SU-DHL-6 (cell line): ENCODE measurements around the gene ANXA2.

Experiments used
- CTCF ChIP-seq: fragments of 200-600 bp; sonication (generic); IDR thresholded peaks from one replicate; pipeline ENCODE4 v1.5.1; 2017; ENCODE audit warnings: antibody characterized with exemption, mild to moderate bottlenecking, low read length, moderate library complexity; ENCODE audit not compliant: insufficient read depth, poor library complexity, severe bottlenecking
- EZH2phosphoT487 ChIP-seq: fragments of 200-600 bp; sonication (generic), shearing (Covaris generic); conservative IDR thresholded peaks from 2 replicates; pipeline ENCODE4 v1.6.1; 2018; ENCODE audit warnings: mild to moderate bottlenecking, antibody characterized with exemption, low read length, moderate library complexity, mixed read lengths

- no peak for TF ChIP-seq CTCF
- TF ChIP-seq EZH2phosphoT487 = no peak
Measured at GRCh38 chr15:60411774-60412425, 14.1 kb upstream of the ANXA2 start.
